ENCODE measurements around the gene TBCD. TPM values are rescaled to one million over a fixed set of nuclear protein-coding genes. Genes with fewer than 3 reads are reported as not detected.

The TBCD gene
- total RNA-seq, 1 experiment from 2014 or later: 94.6 TPM

GRCh38 chr17:82802075-82802780, 50.4 kb downstream of the TBCD start:
- peaks cover 5% of the 10 kb centered on the region for H3K36me3 ChIP-seq (ENCODE audit: control insufficient read depth, insufficient read depth, low read length)
- H3K27me3 ChIP-seq (replicated peaks; ENCODE audit: control insufficient read depth, insufficient read depth, low read length): no peaks in the 10 kb centered on the region
- no peaks in the 10 kb centered on the region for H3K9me3 ChIP-seq
- CTCF ChIA-PET: no interaction called here
- TF ChIP-seq, protein P1, sequence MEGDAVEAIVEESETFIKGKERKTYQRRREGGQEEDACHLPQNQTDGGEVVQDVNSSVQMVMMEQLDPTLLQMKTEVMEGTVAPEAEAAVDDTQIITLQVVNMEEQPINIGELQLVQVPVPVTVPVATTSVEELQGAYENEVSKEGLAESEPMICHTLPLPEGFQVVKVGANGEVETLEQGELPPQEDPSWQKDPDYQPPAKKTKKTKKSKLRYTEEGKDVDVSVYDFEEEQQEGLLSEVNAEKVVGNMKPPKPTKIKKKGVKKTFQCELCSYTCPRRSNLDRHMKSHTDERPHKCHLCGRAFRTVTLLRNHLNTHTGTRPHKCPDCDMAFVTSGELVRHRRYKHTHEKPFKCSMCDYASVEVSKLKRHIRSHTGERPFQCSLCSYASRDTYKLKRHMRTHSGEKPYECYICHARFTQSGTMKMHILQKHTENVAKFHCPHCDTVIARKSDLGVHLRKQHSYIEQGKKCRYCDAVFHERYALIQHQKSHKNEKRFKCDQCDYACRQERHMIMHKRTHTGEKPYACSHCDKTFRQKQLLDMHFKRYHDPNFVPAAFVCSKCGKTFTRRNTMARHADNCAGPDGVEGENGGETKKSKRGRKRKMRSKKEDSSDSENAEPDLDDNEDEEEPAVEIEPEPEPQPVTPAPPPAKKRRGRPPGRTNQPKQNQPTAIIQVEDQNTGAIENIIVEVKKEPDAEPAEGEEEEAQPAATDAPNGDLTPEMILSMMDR (IDR thresholded peaks at IDR 0.05; ENCODE audit: insufficient read depth in 1 of 2, low read depth in 1 of 2, low read length in 1 of 2, severe bottlenecking in 1 of 2, unreplicated experiment in 1 of 2): no peak
- H3K27ac Mint-ChIP-seq (ENCODE audit: unreplicated experiment): no peak overlapping the region
- H3K4me1 ChIP-seq: no peaks in the 10 kb centered on the region
- H3K36me3 Mint-ChIP-seq (ENCODE audit: insufficient read depth, unreplicated experiment): peaks cover 38% of the 10 kb centered on the region
- no peaks in the 10 kb centered on the region for H3K4me1 Mint-ChIP-seq (ENCODE audit: low read depth, unreplicated experiment)
- BruUV-seq (replicated peaks): no TSS peak
- peaks cover 14% of the 10 kb centered on the region for H3K9me3 Mint-ChIP-seq (ENCODE audit: unreplicated experiment)
- H3K27me3 Mint-ChIP-seq (ENCODE audit: insufficient read depth, unreplicated experiment): no peaks in the 10 kb centered on the region
- DNase-seq: no peak
- POLR2A ChIA-PET: no interaction called here
- H3K4me3 Mint-ChIP-seq (ENCODE audit: unreplicated experiment): no peak overlapping the region
- H3K4me3 ChIP-seq (ENCODE audit: low read depth, low read length): no peak overlapping the region
- intact Hi-C loops (cut with micrococcal nuclease; ENCODE audit: unreplicated experiment): no loop called here

DNA sequence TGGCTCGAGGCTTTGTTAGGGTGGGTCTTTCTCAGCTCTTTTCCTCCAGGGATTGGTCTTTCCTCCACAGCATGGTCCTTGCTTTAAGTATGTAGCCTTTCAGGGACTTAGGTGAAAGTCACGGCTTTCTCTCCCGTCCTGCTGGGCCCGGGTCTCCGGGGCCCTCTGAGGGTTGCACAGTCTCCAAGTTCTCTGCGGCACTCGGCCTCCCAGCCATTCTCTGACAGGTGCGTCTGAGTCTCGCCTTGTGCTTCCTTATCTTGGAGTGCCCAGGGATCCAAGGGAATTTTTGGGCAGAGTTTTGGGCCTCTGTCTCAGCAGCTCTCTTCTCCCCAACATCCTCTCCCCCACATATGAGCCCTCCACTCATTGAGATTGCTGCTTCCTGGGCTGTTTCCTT, 51.3 kb downstream of the TBCD start:
- Histone ChIP-seq H3K27me3 (replicated peaks; ENCODE audit: control insufficient read depth, insufficient read depth, low read length) (no peaks in the 10 kb centered on the region), H3K4me1 (no peaks in the 10 kb centered on the region), H3K9me3 (no peaks in the 10 kb centered on the region), H3K4me3 (ENCODE audit: low read depth, low read length) (no peak overlapping the region), H3K36me3 (ENCODE audit: control insufficient read depth, insufficient read depth, low read length) (peaks cover 5% of the 10 kb centered on the region)
- H3K4me3 Mint-ChIP-seq (ENCODE audit: unreplicated experiment): no peak overlapping the region
- no peaks in the 10 kb centered on the region for H3K27me3 Mint-ChIP-seq (ENCODE audit: insufficient read depth, unreplicated experiment)
- H3K27ac Mint-ChIP-seq (ENCODE audit: unreplicated experiment): no peak overlapping the region
- TF ChIP-seq, protein P1 (IDR thresholded peaks at IDR 0.05; ENCODE audit: insufficient read depth in 1 of 2, low read depth in 1 of 2, low read length in 1 of 2, severe bottlenecking in 1 of 2, unreplicated experiment in 1 of 2): no peak
- peaks cover 14% of the 10 kb centered on the region for H3K9me3 Mint-ChIP-seq (ENCODE audit: unreplicated experiment)
- no TSS peak for BruUV-seq (replicated peaks)
- intact Hi-C loops (cut with micrococcal nuclease; ENCODE audit: unreplicated experiment): no loop called here
- ChIA-PET POLR2A (no interaction called here), CTCF (no interaction called here)
- peaks cover 42% of the 10 kb centered on the region for H3K36me3 Mint-ChIP-seq (ENCODE audit: insufficient read depth, unreplicated experiment)
- H3K4me1 Mint-ChIP-seq (ENCODE audit: low read depth, unreplicated experiment): no peaks in the 10 kb centered on the region
- DNase-seq: no peak

GRCh38 chr17:82803606-82804005, 51.7 kb downstream of the TBCD start:
- Histone ChIP-seq H3K4me3 (ENCODE audit: low read depth, low read length) (no peak overlapping the region), H3K4me1 (no peaks in the 10 kb centered on the region), H3K27me3 (replicated peaks; ENCODE audit: control insufficient read depth, insufficient read depth, low read length) (no peaks in the 10 kb centered on the region), H3K36me3 (ENCODE audit: control insufficient read depth, insufficient read depth, low read length) (peaks cover 5% of the 10 kb centered on the region), H3K9me3 (no peaks in the 10 kb centered on the region)
- Mint-ChIP-seq H3K27me3 (ENCODE audit: insufficient read depth, unreplicated experiment) (no peaks in the 10 kb centered on the region), H3K27ac (ENCODE audit: unreplicated experiment) (no peak overlapping the region), H3K36me3 (ENCODE audit: insufficient read depth, unreplicated experiment) (peaks cover 40% of the 10 kb centered on the region), H3K4me3 (ENCODE audit: unreplicated experiment) (no peak overlapping the region), H3K9me3 (ENCODE audit: unreplicated experiment) (peaks cover 14% of the 10 kb centered on the region), H3K4me1 (ENCODE audit: low read depth, unreplicated experiment) (no peaks in the 10 kb centered on the region)
- intact Hi-C loops (cut with micrococcal nuclease; ENCODE audit: unreplicated experiment): no loop called here
- no TSS peak for BruUV-seq (replicated peaks)
- TF ChIP-seq, protein P1 (IDR thresholded peaks at IDR 0.05; ENCODE audit: insufficient read depth in 1 of 2, low read depth in 1 of 2, low read length in 1 of 2, severe bottlenecking in 1 of 2, unreplicated experiment in 1 of 2): no peak
- ChIA-PET CTCF (no interaction called here), POLR2A (no interaction called here)
- DNase-seq: no peak

Measured in Caco-2 (cell line).